ENCODE data around the gene HMG20A. TPM values are rescaled to one million over a fixed set of nuclear protein-coding genes. Genes with fewer than 3 reads are reported as not detected.

Gene HMG20A
- total RNA-seq, 1 donor from 2014 or later: 35.5 TPM

DNA sequence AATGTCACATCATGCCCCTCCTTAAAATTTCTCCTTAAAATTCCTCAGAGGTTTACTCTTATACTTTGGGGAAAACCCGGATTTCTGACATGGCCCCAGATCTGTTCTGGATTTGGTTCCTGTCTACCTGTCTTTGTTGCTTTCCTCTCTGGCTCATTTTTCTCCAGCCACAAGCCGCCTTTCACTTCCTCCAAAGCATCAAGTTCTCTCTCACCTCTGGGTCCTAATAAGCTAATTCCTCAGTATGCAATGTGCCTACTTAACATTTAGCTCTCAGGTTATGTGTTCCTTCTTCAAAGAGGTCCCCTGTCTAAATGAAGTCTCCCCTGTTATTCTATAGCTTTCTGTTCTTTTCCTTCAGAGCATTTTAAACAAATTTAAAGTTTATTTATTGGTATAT lies 16.1 kb downstream of the HMG20A start:
- H3K27ac Mint-ChIP-seq (ENCODE audit: unreplicated experiment): no peak overlapping the region
- H3K4me3 Mint-ChIP-seq (ENCODE audit: unreplicated experiment): no peak overlapping the region
- no peak for TF ChIP-seq CTCF (IDR thresholded peaks at IDR 0.05)
- no peaks in the 10 kb centered on the region for H3K9me3 Mint-ChIP-seq (ENCODE audit: low read depth)
- peaks cover 13% of the 10 kb centered on the region for H3K4me1 Mint-ChIP-seq (ENCODE audit: low read depth)
- H3K27me3 Mint-ChIP-seq (ENCODE audit: low read depth): no peaks in the 10 kb centered on the region
- peaks cover 1% of the 10 kb centered on the region for H3K36me3 Mint-ChIP-seq (ENCODE audit: low read depth)
- no peak for DNase-seq (ENCODE audit: low spot score)

DNA sequence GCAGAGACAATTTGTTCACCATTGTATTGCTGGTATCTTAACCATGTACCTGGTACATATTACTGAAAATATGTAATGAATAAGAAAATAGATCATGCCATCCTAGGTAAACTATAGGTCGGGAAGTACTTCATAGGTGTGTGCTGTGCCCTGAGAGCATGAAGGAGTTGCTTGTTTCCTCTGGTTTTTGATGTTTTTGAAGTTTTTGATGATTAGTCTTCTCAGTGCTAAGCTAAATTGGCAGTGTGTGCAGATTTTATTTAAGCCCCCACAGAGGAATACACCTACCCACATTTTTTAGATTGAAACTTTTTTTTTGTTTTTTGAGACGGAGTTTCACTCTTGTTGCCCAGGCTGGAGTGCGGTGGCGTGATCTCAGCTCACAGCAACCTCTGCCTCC lies 16.6 kb downstream of the HMG20A start:
- Mint-ChIP-seq H3K4me1 (ENCODE audit: low read depth) (peaks cover 17% of the 10 kb centered on the region), H3K4me3 (ENCODE audit: unreplicated experiment) (no peak overlapping the region), H3K36me3 (ENCODE audit: low read depth) (peaks cover 1% of the 10 kb centered on the region), H3K27ac (ENCODE audit: unreplicated experiment) (no peak overlapping the region), H3K27me3 (ENCODE audit: low read depth) (no peaks in the 10 kb centered on the region), H3K9me3 (ENCODE audit: low read depth) (no peaks in the 10 kb centered on the region)
- DNase-seq (ENCODE audit: low spot score): no peak
- TF ChIP-seq CTCF (IDR thresholded peaks at IDR 0.05): no peak

DNA sequence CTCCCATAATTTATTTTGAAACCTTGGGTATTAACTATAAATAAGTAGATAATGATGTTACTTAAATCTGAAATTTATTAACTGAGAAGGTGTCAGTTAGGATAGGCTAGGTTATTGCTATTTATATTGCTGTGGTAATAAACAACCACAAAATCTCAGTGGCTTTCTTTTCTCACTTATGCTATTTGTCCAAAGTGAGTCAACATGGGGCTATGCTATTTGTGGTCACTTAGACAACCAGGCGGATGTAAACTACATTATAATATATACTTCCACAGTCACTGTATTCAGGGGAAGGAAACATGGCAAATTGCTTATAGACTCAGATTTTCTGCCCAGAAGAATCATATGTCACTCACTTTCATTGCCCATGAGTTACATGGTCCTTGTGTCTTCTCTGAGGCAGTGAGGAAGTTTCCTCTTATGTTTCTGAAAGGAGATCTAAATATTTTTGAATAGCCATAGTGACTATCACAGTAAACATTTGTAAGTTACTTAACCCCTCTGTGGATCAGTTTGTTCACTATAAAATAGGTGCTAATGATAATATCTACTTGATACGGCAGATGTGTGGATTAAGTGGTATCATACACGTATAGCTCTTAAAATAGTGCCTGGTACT lies 19.8 kb downstream of the HMG20A start:
- Mint-ChIP-seq H3K4me3 (ENCODE audit: unreplicated experiment) (no peak overlapping the region), H3K4me1 (ENCODE audit: low read depth) (peaks cover 30% of the 10 kb centered on the region), H3K27me3 (ENCODE audit: low read depth) (no peaks in the 10 kb centered on the region), H3K27ac (ENCODE audit: unreplicated experiment) (no peak overlapping the region), H3K36me3 (ENCODE audit: low read depth) (peaks cover 1% of the 10 kb centered on the region), H3K9me3 (ENCODE audit: low read depth) (no peaks in the 10 kb centered on the region)
- TF ChIP-seq CTCF (IDR thresholded peaks at IDR 0.05): no peak
- DNase-seq (ENCODE audit: low spot score): no peak

DNA sequence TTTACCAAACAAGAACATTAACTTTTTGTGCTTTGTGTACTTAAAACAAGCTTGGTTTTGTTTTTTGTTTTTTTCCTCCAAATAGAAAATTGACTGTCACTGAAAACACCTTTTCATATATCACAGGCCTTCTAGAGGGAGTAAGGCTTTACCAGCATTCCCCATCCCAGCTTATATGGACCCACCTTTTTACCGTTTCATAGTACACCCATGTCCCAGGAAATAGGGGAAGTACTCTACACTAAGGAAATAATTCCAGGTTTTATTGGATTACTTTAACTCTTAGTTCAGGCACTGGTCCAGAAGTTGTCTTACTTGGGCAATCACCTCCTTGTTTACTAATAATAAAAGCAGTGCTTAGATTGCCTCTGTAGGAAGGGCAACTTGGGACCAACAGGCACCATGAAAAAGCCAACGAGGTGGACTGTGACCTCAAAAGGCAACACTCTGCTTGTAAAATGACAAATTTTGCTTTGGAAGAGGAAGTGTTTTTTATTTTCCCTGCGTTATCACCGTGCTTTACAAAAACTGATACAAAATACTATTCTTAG lies 26.2 kb downstream of the HMG20A start:
- no peak for DNase-seq (ENCODE audit: low spot score)
- no peak overlapping the region for H3K27ac Mint-ChIP-seq (ENCODE audit: unreplicated experiment)
- peaks cover 3% of the 10 kb centered on the region for H3K9me3 Mint-ChIP-seq (ENCODE audit: low read depth)
- peaks cover 5% of the 10 kb centered on the region for H3K36me3 Mint-ChIP-seq (ENCODE audit: low read depth)
- TF ChIP-seq CTCF (IDR thresholded peaks at IDR 0.05): no peak
- H3K4me3 Mint-ChIP-seq (ENCODE audit: unreplicated experiment): no peak overlapping the region
- no peaks in the 10 kb centered on the region for H3K27me3 Mint-ChIP-seq (ENCODE audit: low read depth)
- H3K4me1 Mint-ChIP-seq (ENCODE audit: low read depth): peaks cover 27% of the 10 kb centered on the region

- DNase-seq (ENCODE audit: low spot score): no peak
- H3K9me3 Mint-ChIP-seq (ENCODE audit: low read depth): peaks cover 3% of the 10 kb centered on the region
- no peaks in the 10 kb centered on the region for H3K27me3 Mint-ChIP-seq (ENCODE audit: low read depth)
- no peak for TF ChIP-seq CTCF (IDR thresholded peaks at IDR 0.05)
- no peak overlapping the region for H3K4me3 Mint-ChIP-seq (ENCODE audit: unreplicated experiment)
- H3K27ac Mint-ChIP-seq (ENCODE audit: unreplicated experiment): peak overlapping the region; percentile 79
- H3K36me3 Mint-ChIP-seq (ENCODE audit: low read depth): peaks cover 4% of the 10 kb centered on the region
- H3K4me1 Mint-ChIP-seq (ENCODE audit: low read depth): peaks cover 54% of the 10 kb centered on the region
Observed at GRCh38 chr15:77454265-77454664, 33.6 kb downstream of the HMG20A start.
